Measurements from ENCODE around the gene P3H2.

The P3H2 gene

DNA sequence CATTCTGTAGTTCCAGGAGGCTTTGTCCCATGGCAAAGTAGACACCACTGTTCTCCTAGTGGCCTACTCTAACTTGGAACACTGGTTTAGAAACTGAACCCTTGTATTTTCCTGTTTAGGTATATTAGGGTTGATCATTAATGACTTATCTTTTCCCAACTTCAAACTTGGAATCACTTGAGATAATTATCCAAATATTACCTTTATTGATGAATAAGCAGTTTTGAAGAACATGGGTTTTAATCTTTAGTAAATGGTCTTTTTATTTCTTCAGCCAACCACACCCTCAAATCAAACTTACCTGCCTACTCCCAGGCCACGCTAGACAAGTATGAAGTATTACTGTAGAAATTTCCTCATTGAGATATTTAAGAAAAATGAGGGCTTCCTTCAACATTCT, 6.5 kb upstream of the P3H2 start:
- Histone ChIP-seq H3K27me3 (ENCODE audit: insufficient read depth, low read length, poor library complexity, severe bottlenecking) (no peaks in the 10 kb centered on the region), H3K9ac (ENCODE audit: low read depth, low read length, poor library complexity, severe bottlenecking) (no peak overlapping the region), H3K79me2 (ENCODE audit: insufficient read depth, low read length) (no peaks in the 10 kb centered on the region), H3K9me2 (replicated peaks; ENCODE audit: low read depth, low read length) (no peaks in the 10 kb centered on the region), H3K9me3 (ENCODE audit: insufficient read depth, low read depth, low read length) (no peaks in the 10 kb centered on the region), H3F3A (ENCODE audit: low read depth) (no peaks in the 10 kb centered on the region), H4K20me1 (ENCODE audit: insufficient read depth, low read length, poor library complexity, severe bottlenecking) (no peaks in the 10 kb centered on the region), H3K4me3 (ENCODE audit: low read length, poor library complexity, severe bottlenecking) (no peak overlapping the region), H3K4me1 (ENCODE audit: insufficient read depth, low read length, poor library complexity, severe bottlenecking) (no peaks in the 10 kb centered on the region), H3K36me3 (ENCODE audit: insufficient read depth, low read length) (no peaks in the 10 kb centered on the region), H3K4me2 (ENCODE audit: low read depth, low read length, poor library complexity, severe bottlenecking) (no peak overlapping the region), H2AFZ (ENCODE audit: low read length) (no peak overlapping the region)
- no peak for TF ChIP-seq EZH2phosphoT487 (IDR thresholded peaks at IDR 0.05; ENCODE audit: borderline replicate concordance)
- TF ChIP-seq, protein P1, sequence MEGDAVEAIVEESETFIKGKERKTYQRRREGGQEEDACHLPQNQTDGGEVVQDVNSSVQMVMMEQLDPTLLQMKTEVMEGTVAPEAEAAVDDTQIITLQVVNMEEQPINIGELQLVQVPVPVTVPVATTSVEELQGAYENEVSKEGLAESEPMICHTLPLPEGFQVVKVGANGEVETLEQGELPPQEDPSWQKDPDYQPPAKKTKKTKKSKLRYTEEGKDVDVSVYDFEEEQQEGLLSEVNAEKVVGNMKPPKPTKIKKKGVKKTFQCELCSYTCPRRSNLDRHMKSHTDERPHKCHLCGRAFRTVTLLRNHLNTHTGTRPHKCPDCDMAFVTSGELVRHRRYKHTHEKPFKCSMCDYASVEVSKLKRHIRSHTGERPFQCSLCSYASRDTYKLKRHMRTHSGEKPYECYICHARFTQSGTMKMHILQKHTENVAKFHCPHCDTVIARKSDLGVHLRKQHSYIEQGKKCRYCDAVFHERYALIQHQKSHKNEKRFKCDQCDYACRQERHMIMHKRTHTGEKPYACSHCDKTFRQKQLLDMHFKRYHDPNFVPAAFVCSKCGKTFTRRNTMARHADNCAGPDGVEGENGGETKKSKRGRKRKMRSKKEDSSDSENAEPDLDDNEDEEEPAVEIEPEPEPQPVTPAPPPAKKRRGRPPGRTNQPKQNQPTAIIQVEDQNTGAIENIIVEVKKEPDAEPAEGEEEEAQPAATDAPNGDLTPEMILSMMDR (conservative IDR thresholded peaks at IDR 0.05; ENCODE audit: low read length), result no peak

DNA sequence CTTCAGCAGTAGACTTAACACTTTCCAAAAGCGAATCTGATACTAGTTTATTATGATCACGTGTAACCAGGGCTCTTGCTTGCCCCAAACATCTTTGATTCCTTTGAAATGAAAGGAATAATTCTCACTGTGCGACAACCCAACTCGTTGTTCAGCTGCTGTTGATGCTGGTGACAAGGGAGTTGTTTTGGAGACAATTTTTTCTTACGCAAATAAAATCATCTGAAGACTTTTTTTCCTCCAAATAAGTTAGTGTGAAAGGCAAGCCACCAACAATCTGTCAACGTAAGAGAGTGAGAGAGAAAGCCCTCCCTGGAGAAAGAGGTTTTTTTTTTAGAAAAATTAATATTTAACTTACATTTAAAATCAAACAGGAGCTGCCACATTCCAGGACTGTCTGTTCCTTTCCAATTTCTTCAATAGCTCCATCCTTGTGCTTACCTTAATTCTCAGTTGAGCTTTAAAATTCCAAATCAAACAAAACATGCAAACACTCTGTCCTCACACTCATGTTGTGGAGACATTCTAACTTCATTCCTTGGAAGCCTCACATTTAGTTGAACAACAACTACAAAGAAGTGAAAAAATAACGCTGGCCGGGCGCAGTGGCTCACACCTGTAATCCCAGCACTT, 4.9 kb upstream of the P3H2 start:
- Histone ChIP-seq H3K4me2 (ENCODE audit: low read depth, low read length, poor library complexity, severe bottlenecking) (no peak overlapping the region), H3K9me2 (replicated peaks; ENCODE audit: low read depth, low read length) (no peaks in the 10 kb centered on the region), H3K9ac (ENCODE audit: low read depth, low read length, poor library complexity, severe bottlenecking) (no peak overlapping the region), H3K36me3 (ENCODE audit: insufficient read depth, low read length) (no peaks in the 10 kb centered on the region), H2AFZ (ENCODE audit: low read length) (no peak overlapping the region), H3K4me3 (ENCODE audit: low read length, poor library complexity, severe bottlenecking) (no peak overlapping the region), H3K79me2 (ENCODE audit: insufficient read depth, low read length) (no peaks in the 10 kb centered on the region), H3K27me3 (ENCODE audit: insufficient read depth, low read length, poor library complexity, severe bottlenecking) (no peaks in the 10 kb centered on the region), H4K20me1 (ENCODE audit: insufficient read depth, low read length, poor library complexity, severe bottlenecking) (no peaks in the 10 kb centered on the region), H3K4me1 (ENCODE audit: insufficient read depth, low read length, poor library complexity, severe bottlenecking) (no peaks in the 10 kb centered on the region), H3K9me3 (ENCODE audit: insufficient read depth, low read depth, low read length) (no peaks in the 10 kb centered on the region), H3F3A (ENCODE audit: low read depth) (no peaks in the 10 kb centered on the region)
- TF ChIP-seq EZH2phosphoT487 (IDR thresholded peaks at IDR 0.05; ENCODE audit: borderline replicate concordance), result no peak
- TF ChIP-seq, protein P1 (conservative IDR thresholded peaks at IDR 0.05; ENCODE audit: low read length), result no peak

DNA sequence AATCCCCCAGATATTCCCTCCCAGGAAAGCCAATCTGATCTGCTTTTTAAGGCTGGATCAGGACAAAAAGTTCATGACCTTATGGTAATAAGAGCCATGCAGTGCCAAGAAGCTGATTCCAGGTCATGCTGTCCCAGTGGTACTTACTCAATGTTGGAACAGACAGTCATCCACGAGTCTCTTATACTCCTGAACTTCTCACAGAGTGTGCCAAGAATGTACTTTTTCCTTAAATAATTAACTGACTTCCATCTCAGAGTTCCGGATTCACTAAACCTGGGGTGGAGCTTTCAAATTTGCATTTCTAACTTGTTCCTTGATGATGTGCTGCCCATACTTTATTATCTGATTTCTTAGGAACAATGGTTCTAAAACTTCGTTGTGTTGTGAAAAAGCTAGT, 3.4 kb upstream of the P3H2 start:
- Histone ChIP-seq H4K20me1 (ENCODE audit: insufficient read depth, low read length, poor library complexity, severe bottlenecking) (no peaks in the 10 kb centered on the region), H3K79me2 (ENCODE audit: insufficient read depth, low read length) (no peaks in the 10 kb centered on the region), H3K9me3 (ENCODE audit: insufficient read depth, low read depth, low read length) (no peaks in the 10 kb centered on the region), H3K27me3 (ENCODE audit: insufficient read depth, low read length, poor library complexity, severe bottlenecking) (no peaks in the 10 kb centered on the region), H3K4me1 (ENCODE audit: insufficient read depth, low read length, poor library complexity, severe bottlenecking) (no peaks in the 10 kb centered on the region), H3K9me2 (replicated peaks; ENCODE audit: low read depth, low read length) (no peaks in the 10 kb centered on the region), H2AFZ (ENCODE audit: low read length) (no peak overlapping the region), H3K4me2 (ENCODE audit: low read depth, low read length, poor library complexity, severe bottlenecking) (no peak overlapping the region), H3K9ac (ENCODE audit: low read depth, low read length, poor library complexity, severe bottlenecking) (no peak overlapping the region), H3K4me3 (ENCODE audit: low read length, poor library complexity, severe bottlenecking) (no peak overlapping the region), H3K36me3 (ENCODE audit: insufficient read depth, low read length) (no peaks in the 10 kb centered on the region), H3F3A (ENCODE audit: low read depth) (no peaks in the 10 kb centered on the region)
- TF ChIP-seq, protein P1 (conservative IDR thresholded peaks at IDR 0.05; ENCODE audit: low read length), result no peak
- TF ChIP-seq EZH2phosphoT487 (IDR thresholded peaks at IDR 0.05; ENCODE audit: borderline replicate concordance), result no peak
